H1 (cell line): ENCODE measurements around the gene ZNF609. TPM values are rescaled to one million over a fixed set of nuclear protein-coding genes. Genes with fewer than 3 reads are reported as not detected.

Experiments
- ASH2L ChIP-seq: fragments of 200-600, 300-600 bp; sonication (generic); IDR thresholded peaks from one replicate; pipeline ENCODE4 v1.7.1; 2017; ENCODE audit warnings: low read length
- ATF2 ChIP-seq: IDR thresholded peaks from 2 replicates; pipeline ENCODE4 v1.6.1; 2012; ENCODE audit warnings: low read length, inconsistent platforms
- CBX8 ChIP-seq: fragments of 300-800, 300-1000 bp; sonication (generic); IDR thresholded peaks from 2 replicates; pipeline ENCODE4 v1.7.1; 2016; ENCODE audit warnings: low read depth, low read length, borderline replicate concordance
- CHD1 ChIP-seq: IDR thresholded peaks from 2 replicates; pipeline ENCODE4 v1.6.1; 2012; ENCODE audit warnings: low read depth, low read length, improper control_type of control experiment
- CHD7 ChIP-seq: fragments of 300-600 bp; sonication (generic); IDR thresholded peaks from 2 replicates; pipeline ENCODE4 v1.7.1; 2012; ENCODE audit warnings: low read length, moderate library complexity, mild to moderate bottlenecking, inconsistent platforms; ENCODE audit not compliant: insufficient replicate concordance
- E2F6 ChIP-seq: IDR thresholded peaks from 2 replicates; pipeline ENCODE4 v1.6.1; 2012; ENCODE audit warnings: inconsistent platforms
- HDAC2 ChIP-seq, 2 experiments: fragments of 300-600 bp in 1 of 2; sonication (generic) in 1 of 2; IDR thresholded peaks; 2 replicates each; pipeline ENCODE4 v1.6.1; 2011 to 2012; ENCODE audit warnings: low read depth in 2 of 2, low read length in 2 of 2, mild to moderate bottlenecking in 2 of 2, moderate library complexity in 2 of 2, borderline replicate concordance in 1 of 2, inconsistent platforms in 1 of 2
- JUN ChIP-seq: IDR thresholded peaks from 2 replicates; pipeline ENCODE4 v1.6.1; 2011; ENCODE audit warnings: low read depth, mild to moderate bottlenecking, improper control_type of control experiment, low read length
- SIRT6 ChIP-seq: IDR thresholded peaks from one replicate; pipeline ENCODE4 v1.7.1; 2012; ENCODE audit warnings: low read length, inconsistent platforms
- YY1 ChIP-seq: IDR thresholded peaks from 2 replicates; pipeline ENCODE4 v1.6.1; 2011; ENCODE audit warnings: low read depth, mild to moderate bottlenecking, low read length
- polyA plus RNA-seq, 7 experiments: library from polyadenylated mRNA; depleted of rRNA in 3 of 7; stranded (reverse) in 5 of 7; unstranded in 2 of 7; fragments of >200 nt in 5 of 7; fragments of 200-250 nt in 2 of 7; gene quantifications; 1 replicate in 5 of 7; 2 replicates in 1 of 7; 4 replicates in 1 of 7; pipeline versions ENCODE4 v1.2.1 to v1.2.3, GENCODE V29; 2011 to 2013; ENCODE audit warnings: missing spikeins in 2 of 7, mixed read lengths in 2 of 7
- total RNA-seq: library from RNA; stranded (reverse); fragmentation: NEBNext Ultra II Directional; extraction: Animal tissue kit (Norgen Biotek cat#: 25700); gene quantifications from 2 replicates; pipeline ENCODE4 v1.2.1, GENCODE V29; 2021

The ZNF609 gene
- total and polyA plus RNA-seq, 2 of the 8 experiments (the other 6 are each of a cell fraction or from before 2014, with no cell fraction given): 15.5 to 47.8 TPM

GRCh38 chr15:64502551-64502950 is 42.2 kb downstream of the ZNF609 start (continued):
- TF ChIP-seq CHD7: no peak
- TF ChIP-seq ATF2: no peak
- TF ChIP-seq YY1: no peak
- TF ChIP-seq CBX8: no peak
- TF ChIP-seq CHD1: no peak
- no peak for TF ChIP-seq E2F6
- TF ChIP-seq SIRT6: no peak
- no peak for TF ChIP-seq ASH2L
- TF ChIP-seq JUN: no peak
- no peak for TF ChIP-seq HDAC2 (IDR thresholded peaks at IDR 0.05; ENCODE audit: borderline replicate concordance in 1 of 2, low read depth in 2 of 2, low read length in 2 of 2)
